Neural progenitor cell (in vitro differentiated cells): ENCODE data around the gene INHBB.

Experiments
- CTCF ChIP-seq: fragments of 200-600 bp; sonication (generic); IDR thresholded peaks from 2 replicates; pipeline ENCODE4 v1.5.1; 2017; ENCODE audit warnings: antibody characterized with exemption, mild to moderate bottlenecking
- EZH2 ChIP-seq: fragments of 200-600 bp; sonication (generic); IDR thresholded peaks from 2 replicates; pipeline ENCODE4 v1.6.1; 2017; ENCODE audit warnings: antibody characterized with exemption, mild to moderate bottlenecking, moderate library complexity
- EZH2phosphoT487 ChIP-seq: fragments of 200-600 bp; sonication (generic); IDR thresholded peaks from 2 replicates; pipeline ENCODE4 v1.6.1; 2017; ENCODE audit warnings: antibody characterized with exemption

DNA sequence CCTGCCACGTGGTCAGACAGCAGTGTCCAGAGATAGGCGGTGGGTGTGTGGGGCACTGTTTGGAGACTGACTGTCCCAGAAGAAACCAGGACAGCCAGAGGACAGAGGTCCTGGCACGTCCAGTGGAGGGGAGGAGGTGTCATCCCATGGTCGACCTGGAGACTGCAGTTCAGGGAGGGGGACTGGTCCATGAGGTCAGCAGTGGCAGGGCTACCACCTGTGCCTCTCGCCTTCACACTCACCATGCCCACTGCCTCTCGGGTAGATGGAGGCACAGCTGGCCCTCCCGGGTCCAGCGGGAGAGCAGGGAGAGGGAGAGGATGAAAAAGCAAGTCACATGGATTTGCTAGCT lies 53.9 kb downstream of the INHBB start:
- TF ChIP-seq CTCF (no peak), EZH2 (no peak), EZH2phosphoT487 (no peak)
